GM12801 (cell line): ENCODE results near the gene ANG.

Experiments used
- CTCF ChIP-seq: IDR thresholded peaks from one replicate; pipeline ENCODE4 v1.5.1; 2011; ENCODE audit warnings: control low read depth; ENCODE audit not compliant: insufficient read length; ENCODE audit errors: extremely low read depth

ANG gene

GRCh38 chr14:20681348-20682126 is 7.0 kb upstream of the ANG start:
- no peak for TF ChIP-seq CTCF

DNA sequence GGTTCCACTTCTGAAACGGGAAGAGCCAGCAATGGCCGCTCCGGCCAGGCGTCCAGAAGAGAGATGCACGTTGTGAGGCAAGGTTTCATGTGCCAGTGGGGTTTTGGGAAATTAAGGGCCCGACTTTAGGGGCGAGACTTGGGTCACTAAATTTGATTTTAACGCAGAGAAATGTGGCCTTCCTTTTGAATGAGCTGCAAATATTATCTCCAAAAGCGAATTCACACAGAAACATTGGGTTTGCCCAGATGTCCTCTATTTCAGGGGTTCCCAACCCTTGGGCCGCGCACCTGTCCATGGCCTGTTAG is 6.5 kb upstream of the ANG start:
- TF ChIP-seq CTCF: no peak

- TF ChIP-seq CTCF: no peak
These were observed 6.0 kb upstream of the ANG start for GRCh38 chr14:20682435-20683124.

- TF ChIP-seq CTCF: no peak
These were observed 5.3 kb upstream of the ANG start for GRCh38 chr14:20683125-20683890.

DNA sequence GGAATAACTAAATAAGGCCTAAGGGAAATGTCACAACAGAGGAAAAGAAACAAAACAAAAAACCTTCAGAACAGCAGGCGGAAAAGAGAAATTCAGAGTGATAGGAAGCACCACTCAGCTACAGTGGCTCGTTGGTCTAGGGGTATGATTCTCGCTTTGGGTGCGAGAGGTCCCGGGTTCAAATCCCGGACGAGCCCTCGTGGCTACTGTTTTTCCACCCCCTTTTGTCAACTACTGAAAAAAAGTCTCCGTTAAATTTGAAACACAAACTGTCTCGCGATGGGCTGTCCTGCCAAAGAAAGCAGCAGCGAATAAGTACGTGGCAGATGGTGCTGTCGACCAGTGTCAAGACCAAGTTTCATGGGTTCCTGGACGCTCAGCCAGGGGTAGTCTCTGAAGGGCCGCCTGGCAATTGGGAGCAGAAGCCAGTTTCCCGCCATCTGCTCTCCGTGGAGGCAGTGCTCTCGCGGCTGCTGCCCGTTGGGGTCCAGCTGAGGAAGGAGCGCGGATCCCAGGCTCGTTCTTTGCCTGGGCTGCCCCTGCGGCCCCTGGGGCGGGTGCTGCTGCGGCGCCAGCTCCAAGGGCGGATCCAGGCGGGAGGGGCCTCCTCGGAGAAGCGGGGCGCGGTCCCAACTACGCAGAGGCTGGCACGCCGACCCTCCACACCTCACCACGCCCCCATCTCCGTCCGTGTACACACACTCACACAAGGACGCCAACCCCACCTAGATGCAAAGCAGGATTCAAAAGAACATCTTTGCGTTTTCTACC is 4.5 kb upstream of the ANG start, which contains the start of gene RNASE4:
Gene RNASE4, plus strand, starts transcription at position 670 of the 771 bp plus-strand sequence. CDS start 14,812 bp downstream, outside the sequence.
- no peak for TF ChIP-seq CTCF

GRCh38 chr14:20684662-20685456 is 3.7 kb upstream of the ANG start:
- TF ChIP-seq CTCF: no peak
